A549 (cell line): ENCODE results near the gene BATF.

Source experiments
- CBX8 ChIP-seq: fragments of 200-600 bp; sonication (generic); IDR thresholded peaks from 2 replicates; pipeline ENCODE4 v1.6.1; 2016
- CTCF ChIP-seq: fragments of >200 bp; sonication (Bioruptor Twin); formaldehyde crosslinking; IDR thresholded peaks from 3 replicates; pipeline ENCODE4 v1.5.1; 2016
- EP300 ChIP-seq, 2 experiments: fragments of >200 bp; sonication (Bioruptor Twin); formaldehyde crosslinking; IDR thresholded peaks; 2 replicates in 1 of 2; 3 replicates in 1 of 2; pipeline ENCODE4 v1.6.1; 2016 to 2017
- JUNB ChIP-seq: fragments of >200 bp; sonication (Bioruptor Twin); formaldehyde crosslinking; IDR thresholded peaks from 2 replicates; pipeline ENCODE4 v1.6.1; 2016
- MYC ChIP-seq: IDR thresholded peaks from 2 replicates; pipeline ENCODE4 v1.6.1; 2012; ENCODE audit warnings: mild to moderate bottlenecking, inconsistent platforms, low read length, improper control_type of control experiment, borderline replicate concordance
- NFE2L2 ChIP-seq: fragments of 150-350 bp; conservative IDR thresholded peaks from 2 replicates; pipeline ENCODE4 v1.6.1; 2014; ENCODE audit warnings: low read length
- NPAS2 ChIP-seq: fragments of 250-450 bp; sonication (Bioruptor Pico); IDR thresholded peaks from 2 replicates; pipeline ENCODE4 v1.8.0; 2022; ENCODE audit warnings: mild to moderate bottlenecking, moderate library complexity, borderline replicate concordance
- POLR2A ChIP-seq: IDR thresholded peaks from 2 replicates; pipeline ENCODE4 v1.6.1; 2012; ENCODE audit warnings: mild to moderate bottlenecking, low read length
- REST ChIP-seq: fragments of 200-600 bp; sonication (generic); IDR thresholded peaks from 2 replicates; pipeline ENCODE4 v1.6.1; 2016; ENCODE audit warnings: antibody characterized with exemption, mild to moderate bottlenecking, moderate library complexity
- RNF2 ChIP-seq: fragments of 200-600 bp; sonication (generic); IDR thresholded peaks from 2 replicates; pipeline ENCODE4 v1.6.1; 2016; ENCODE audit warnings: low read depth, mild to moderate bottlenecking, antibody characterized with exemption, moderate library complexity, borderline replicate concordance
- TF ChIP-seq, protein P1 (sequence below): fragments of 450-650 bp; IDR thresholded peaks from 2 replicates; pipeline ENCODE4 v1.6.1; 2014; ENCODE audit warnings: antibody characterized with exemption
- TF ChIP-seq, protein P2 (sequence below): fragments of 250-450 bp; sonication (Bioruptor Pico); IDR thresholded peaks from 2 replicates; pipeline ENCODE4 v1.5.0; 2020; ENCODE audit warnings: low read depth, mild to moderate bottlenecking, moderate library complexity

DNA sequence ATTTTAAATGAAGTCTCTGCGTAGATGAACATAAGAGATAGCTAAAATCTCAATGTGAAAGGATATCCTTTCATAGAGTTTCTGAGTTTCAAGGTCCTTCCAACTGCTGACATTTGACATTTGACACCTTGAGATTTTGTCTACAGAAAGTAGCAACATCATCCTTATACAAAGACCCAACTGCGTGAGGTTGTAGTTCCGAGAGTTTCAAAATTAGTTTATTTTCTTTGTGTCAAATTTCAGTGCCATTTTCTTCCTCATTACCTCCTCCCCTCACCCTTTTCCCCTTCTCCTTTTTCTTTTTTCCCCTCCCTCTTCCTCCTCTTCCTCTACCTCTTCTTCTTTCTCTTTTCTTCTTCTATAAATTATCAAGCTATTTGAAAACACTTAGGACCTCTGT lies 26.9 kb upstream of the BATF start:
- TF ChIP-seq CTCF, result no peak
- TF ChIP-seq, protein P1, sequence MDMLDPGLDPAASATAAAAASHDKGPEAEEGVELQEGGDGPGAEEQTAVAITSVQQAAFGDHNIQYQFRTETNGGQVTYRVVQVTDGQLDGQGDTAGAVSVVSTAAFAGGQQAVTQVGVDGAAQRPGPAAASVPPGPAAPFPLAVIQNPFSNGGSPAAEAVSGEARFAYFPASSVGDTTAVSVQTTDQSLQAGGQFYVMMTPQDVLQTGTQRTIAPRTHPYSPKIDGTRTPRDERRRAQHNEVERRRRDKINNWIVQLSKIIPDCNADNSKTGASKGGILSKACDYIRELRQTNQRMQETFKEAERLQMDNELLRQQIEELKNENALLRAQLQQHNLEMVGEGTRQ, result no peak
- no peak for TF ChIP-seq NPAS2 (CRISPR knock-in tag)
- TF ChIP-seq EP300 (IDR thresholded peaks at IDR 0.05), result no peak
- TF ChIP-seq JUNB, result no peak
- no peak for TF ChIP-seq NFE2L2
- no peak for TF ChIP-seq REST
- TF ChIP-seq POLR2A, result no peak
- TF ChIP-seq MYC, result no peak
- TF ChIP-seq CBX8, result no peak
- no peak for TF ChIP-seq RNF2
- TF ChIP-seq, protein P2, sequence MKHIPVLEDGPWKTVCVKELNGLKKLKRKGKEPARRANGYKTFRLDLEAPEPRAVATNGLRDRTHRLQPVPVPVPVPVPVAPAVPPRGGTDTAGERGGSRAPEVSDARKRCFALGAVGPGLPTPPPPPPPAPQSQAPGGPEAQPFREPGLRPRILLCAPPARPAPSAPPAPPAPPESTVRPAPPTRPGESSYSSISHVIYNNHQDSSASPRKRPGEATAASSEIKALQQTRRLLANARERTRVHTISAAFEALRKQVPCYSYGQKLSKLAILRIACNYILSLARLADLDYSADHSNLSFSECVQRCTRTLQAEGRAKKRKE (CRISPR knock-in tag), result no peak
